ENCODE measurements around the gene SCLY.

GRCh38 chr2:238145851-238146250 lies 85.0 kb downstream of the SCLY start:
- TF ChIP-seq CTCF (IDR thresholded peaks at IDR 0.05) (no peak), POLR2A (IDR thresholded peaks at IDR 0.05) (no peak)
